Epidermal melanocyte (primary cell): Measurements from ENCODE around the gene NYNRIN.
"Not testable (repeated sequence)": the region's sequence is repeated elsewhere in the genome, so short reads cannot be mapped to it uniquely, and the experiment has no call there.

Experiments
- DNase-seq: peaks from one replicate; pipeline ENCODE4 v3.0.0; 2011; ENCODE audit warnings: low spot score; ENCODE audit not compliant: insufficient read length

Gene NYNRIN

DNA sequence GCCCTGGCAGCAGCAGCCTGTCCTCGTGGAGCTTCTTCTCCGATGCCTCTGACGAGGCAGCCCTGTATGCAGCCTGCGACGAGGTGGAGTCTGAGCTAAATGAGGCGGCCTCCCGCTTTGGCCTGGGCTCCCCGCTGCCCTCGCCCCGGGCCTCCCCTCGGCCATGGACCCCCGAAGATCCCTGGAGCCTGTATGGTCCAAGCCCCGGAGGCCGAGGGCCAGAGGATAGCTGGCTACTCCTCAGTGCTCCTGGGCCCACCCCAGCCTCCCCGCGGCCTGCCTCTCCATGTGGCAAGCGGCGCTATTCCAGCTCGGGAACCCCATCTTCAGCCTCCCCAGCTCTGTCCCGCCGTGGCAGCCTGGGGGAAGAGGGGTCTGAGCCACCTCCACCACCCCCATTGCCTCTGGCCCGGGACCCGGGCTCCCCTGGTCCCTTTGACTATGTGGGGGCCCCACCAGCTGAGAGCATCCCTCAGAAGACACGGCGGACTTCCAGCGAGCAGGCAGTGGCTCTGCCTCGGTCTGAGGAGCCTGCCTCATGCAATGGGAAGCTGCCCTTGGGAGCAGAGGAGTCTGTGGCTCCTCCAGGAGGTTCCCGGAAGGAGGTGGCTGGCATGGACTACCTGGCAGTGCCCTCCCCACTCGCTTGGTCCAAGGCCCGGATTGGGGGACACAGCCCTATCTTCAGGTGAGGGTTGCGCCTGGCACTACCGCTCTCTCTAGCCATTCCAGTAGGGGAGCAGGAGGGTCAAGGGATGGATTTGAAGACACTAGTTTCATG, 28.7 kb upstream of the NYNRIN start:
- no peak for DNase-seq

DNA sequence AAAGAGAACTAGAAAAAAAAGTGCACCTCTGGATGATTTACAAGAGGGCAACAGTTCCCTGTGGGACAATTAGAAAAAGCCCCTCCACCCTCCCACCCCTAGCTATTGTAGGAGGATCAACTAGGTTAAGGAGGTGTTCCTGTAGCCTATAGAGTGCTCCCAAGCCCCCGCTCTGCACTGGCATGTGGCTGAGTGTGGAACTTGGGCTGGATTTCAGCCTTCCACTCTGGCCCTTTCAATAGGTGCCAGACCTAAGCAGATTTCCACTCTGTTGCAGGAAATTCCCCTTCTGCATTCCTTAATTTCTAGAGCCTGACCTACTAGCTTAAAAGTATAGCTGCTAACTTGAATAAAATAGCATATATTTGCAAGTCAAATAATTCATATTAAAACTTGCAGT, 28.1 kb upstream of the NYNRIN start:
- DNase-seq: no peak

DNA sequence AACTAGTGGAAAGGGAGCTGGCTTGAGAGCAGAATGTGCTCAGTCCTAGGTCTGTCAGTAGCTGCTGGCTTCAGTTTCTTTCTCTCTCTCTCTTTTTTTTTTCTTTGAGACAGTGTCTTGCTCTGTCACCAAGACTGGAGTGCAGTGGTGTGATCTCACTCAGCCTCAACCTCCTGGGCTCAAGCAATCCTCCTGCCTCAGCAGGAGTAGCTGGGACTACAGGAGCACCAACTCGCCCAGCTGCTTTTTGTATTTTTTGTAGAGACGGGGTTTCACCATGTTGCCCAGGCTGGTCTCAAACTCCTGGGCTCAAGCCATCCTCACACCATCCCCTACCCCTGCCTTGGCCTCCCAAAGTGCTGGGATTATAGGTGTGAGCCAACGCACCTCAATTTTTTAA, 27.2 kb upstream of the NYNRIN start:
- DNase-seq: not testable (repeated sequence)

DNA sequence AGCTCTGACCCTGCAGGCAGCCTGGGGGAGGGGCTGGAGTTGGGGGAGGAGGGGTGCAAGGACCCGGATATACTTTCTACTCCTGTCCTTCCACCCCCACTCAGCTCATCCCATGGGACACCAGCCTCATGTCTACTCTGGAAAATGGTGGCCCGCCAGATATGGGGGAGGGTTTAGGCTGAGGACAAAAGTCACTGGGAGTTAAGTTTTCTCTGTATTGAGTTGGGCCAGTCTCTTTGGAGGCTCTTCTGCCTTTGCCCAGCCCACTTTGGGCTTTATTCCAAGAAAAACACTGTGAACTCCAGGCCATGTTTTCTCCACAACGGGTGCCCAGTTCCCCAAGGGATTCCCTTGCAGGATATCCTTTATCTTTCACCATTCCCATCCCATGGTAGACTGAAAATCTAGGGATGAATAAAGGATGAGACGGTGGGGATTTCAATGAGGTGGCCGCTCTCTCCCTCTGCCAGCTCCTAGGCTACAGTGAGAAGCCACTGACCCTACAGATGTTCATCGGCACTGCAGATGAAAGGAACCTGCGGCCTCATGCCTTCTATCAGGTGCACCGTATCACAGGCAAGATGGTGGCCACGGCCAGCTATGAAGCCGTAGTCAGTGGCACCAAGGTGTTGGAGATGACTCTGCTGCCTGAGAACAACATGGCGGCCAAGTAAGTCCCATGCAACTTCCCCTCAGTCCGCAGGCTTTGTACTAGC, 25.9 kb upstream of the NYNRIN start:
- DNase-seq: no peak

DNA sequence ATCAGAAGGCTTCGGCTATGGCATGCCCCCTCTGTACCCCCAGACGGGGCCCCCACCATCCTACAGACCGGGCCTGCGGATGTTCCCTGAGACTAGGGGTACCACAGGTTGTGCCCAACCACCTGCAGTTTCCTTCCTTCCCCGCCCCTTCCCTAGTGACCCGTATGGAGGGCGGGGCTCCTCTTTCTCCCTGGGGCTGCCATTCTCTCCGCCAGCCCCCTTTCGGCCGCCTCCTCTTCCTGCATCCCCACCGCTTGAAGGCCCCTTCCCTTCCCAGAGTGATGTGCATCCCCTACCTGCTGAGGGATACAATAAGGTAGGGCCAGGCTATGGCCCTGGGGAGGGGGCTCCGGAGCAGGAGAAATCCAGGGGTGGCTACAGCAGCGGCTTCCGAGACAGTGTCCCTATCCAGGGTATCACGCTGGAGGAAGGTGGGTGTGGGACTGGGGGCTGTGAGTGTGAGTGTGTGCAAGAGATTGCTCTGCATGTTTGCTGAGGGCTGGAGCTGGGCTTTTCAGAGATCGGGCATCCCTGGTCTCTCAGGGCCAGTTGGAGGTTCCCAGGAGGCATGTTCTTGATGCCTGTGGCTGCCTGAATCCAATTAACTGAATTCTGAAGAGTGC, 22.2 kb upstream of the NYNRIN start:
- DNase-seq: no peak

DNA sequence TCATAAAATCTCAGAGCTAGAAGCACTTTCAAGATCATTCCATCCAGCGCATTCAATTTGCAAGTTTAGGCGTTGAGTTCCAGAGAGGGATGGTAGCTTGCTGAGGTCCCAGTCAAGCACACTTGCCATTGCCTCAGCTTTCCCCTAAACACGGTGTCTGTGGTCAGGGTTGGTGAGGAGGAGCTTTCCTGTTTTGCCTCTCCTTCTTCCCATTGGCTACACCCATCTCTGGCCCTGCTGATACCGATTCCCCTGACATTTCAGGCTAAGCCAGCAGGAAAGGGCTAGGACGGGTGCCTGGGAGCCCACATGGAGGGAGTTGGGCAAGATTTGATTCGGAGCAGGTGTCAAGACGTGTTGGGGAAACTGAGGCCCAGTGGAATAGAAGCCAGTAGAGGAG, 21.7 kb upstream of the NYNRIN start:
- no peak for DNase-seq

DNA sequence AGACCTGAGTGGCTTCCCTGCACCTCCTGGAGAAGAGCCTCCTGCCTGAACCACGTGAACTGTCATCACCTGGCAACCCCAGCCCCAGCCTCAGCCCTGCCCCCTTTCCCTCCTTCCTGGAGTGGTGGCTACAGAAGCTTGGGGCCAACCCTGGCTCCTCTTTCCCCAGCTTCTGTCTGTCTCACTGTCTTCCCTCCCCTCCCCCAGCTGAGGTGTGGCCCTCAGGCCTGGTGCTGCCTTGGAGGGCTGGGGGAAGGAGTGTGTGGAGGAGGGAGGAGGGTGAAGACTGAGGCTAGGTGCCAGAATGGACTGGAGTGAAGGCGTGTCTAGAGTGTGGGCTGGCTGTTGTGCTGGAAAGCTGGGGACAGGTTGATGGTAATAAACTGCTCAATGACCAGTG, 21.1 kb upstream of the NYNRIN start:
- DNase-seq: no peak

DNA sequence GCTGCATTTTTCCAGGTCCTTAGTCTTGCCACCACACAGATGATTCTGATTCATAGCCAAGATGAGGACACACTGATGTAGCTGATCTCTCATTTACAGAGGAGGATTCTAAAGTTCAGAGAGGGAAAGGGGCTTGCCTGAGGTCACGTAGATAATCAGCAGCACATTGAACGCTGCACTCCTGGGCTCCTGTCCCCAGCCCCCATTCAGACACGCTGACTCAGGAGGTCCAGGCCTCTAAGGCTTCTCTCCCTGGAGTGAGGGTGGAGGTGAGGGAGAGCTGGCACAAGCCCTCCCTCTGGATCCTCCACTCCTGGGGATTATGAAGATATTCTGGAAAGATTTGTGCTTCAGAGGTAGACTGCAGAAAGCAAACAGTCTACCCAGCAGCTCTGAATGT, 20.5 kb upstream of the NYNRIN start:
- no peak for DNase-seq

DNA sequence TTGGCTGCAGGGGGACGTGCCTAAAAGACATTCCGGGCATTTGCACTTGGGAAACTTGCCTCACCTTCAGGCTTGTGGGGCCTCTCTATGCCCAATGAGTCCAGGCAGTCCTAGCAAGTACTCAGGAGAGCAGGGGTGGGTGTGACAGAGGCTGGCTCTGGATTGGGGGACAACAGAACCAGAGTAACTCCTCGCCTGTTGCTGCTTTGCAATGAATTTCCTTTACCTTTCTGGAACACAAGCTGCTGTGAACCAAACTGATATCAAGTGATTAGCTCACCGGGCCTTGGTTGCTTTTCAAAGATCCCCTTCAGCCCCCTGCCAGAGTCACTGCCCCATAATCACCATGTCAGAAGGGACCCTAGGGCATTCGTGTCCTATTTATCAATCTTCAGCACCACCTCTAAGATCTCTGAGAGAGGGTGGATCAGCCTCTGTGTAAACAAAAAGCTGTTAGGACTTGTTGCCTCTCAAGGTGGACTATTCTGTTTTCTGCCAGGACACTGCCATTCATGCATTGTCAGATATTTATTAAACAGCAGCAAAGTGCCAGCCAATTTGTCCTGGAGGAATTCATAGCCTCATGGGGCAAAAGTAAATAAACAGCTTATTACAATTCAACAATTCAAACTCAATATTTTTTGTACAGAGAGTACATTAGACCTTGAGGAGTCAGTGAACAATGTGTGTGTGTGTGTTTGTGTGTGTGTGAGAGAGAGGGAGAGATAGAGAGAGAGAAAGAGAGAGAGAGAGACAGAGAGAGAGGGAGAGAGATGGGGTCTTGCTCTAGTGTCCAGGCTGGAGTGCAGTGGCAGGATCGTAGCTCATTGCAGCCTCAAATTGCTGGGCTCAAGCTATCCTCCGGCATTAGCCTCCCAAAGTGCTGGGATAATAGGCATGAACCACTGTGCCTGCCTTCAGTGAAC, 19.6 kb upstream of the NYNRIN start:
- DNase-seq: no peak

DNA sequence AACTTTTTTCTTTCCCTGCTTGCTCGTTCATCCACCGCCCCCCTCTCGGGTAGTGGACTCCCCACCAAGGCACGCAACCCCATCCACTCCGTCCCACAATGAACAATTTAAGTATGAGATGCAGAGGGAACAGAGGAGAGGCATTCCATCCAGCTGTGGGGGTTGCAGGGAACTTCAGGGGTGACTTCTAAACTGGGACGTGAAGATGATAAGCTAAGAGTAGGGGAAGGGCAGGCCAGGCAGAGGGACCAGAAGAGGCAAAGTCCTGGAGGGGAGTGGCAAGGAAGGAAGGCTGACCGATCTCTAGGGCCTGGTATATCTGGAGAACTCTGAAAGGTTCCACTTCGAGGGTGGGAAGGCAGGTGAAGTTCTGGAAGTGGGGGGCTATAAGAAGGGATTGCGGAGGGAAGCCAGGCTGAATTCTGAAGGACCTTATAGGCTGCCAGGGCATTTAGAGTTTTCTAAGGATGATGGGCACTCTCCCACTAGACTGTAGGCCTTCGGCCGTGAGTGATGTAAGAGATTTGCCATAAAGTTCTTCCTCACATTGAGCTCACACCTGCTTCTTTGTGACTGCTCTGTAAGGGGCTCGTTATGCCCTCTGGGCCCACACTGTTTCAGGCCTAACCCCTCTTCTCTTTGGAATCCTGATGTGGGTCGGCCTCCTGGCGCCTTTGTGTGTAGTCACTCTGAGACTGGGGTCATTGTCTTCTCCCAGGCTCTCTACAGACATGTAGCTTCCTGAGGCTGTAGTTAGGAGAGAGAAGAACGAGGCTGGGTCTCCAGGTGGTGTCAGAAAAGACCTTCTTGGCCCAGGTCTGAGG, 18.7 kb upstream of the NYNRIN start:
- no peak for DNase-seq

DNA sequence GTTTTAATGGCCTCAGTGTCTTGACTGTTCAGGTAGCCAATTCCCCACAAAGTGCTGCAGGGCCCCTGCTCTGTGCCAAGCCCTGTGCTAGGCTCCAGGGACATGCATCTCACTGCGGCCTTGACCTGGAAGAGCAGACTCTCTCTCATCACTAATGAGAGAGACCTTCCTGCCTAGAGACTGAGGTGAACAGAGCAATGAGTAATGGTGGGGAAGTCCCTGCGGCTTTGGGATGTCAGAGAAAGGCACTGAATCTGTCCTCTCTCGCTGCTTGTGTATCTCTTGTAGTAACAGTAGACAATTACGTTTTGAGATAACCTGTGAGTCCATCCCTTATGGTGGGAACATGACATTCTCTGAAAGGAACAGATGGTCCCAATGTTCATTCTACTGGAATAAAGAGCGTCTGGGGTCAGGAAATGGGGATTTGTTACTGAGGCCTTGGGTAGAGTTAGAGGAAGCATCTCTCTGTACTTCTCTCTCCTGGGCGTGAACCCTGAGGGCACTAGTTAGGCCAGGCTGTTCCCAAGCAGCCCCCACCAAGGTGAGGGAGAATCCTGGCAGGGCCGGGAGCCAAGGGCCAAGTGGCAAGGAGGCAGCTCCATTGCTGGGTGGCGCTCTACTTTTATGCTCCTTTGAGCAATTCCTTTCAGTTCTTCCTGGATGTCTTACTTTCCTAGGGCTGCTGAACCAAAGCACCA, 17.3 kb upstream of the NYNRIN start:
- no peak for DNase-seq

DNA sequence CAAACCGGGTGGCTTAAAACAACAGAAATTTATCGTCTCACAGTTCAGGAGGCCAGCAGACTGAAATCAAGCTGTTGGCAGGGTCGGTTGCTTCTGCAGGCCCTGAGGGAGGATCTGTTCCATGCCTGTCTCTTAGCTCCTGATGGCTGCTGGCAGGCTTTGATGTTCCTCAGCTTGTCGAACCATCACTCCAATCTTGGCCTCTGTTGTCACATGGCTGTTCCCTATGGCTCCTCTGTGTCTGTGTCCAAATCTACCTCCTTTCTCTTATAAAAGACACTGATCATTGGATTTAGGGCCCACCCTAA, 16.8 kb upstream of the NYNRIN start:
- no peak for DNase-seq

DNA sequence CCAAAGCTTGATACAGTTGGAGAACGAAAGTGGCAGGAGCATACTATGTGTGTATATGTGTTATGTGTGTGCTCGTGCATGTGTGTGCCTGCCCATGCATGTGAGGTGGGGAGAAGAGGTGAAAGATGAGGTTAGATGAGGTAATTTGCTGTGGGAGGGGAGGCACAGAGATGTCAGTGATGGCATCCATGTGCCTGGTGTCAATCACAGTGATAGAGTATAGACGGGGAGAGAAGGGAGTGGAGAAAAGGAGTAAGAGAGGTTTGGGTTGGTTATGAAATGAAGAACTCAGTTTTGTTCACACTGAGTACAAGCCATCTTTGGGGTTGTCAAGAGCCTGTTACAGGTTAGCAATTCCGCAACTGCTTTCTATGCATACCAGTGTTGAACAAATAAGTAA, 14.6 kb upstream of the NYNRIN start:
- DNase-seq: no peak

DNA sequence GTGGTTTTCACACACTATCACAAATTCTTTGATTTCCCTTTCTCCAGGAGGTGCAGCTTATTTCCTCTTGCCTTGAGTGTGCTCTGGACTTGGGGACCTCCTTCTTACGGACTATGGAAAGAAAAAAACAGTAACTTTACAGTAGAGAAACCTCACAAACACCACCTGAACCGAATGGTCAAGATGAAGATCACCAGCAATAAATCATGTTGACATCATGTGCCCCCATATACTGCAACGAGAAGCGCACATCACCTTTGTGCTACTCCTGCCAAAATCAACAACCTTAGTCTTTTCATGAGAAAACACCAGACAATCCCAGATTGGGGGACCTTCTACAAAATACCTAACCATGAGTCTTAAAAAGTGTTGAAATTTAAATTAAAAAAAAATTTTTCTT, 13.3 kb upstream of the NYNRIN start:
- no peak for DNase-seq

DNA sequence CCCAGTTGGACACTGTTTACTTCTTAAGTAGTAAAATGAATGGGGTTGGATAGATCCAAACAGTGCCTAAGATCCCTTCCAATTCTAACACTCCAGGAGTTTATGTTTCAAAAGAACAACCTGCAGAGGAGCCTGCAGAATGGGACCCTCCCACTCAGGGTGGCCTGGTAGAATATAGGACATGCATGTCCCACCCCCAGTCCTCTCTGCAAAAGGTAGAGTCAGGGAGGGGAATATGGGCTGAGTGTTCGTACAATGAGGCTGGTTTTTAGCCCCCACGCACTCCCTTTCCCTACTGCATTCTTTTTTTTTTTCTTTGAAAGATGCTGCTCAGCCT, 11.8 kb upstream of the NYNRIN start:
- DNase-seq: no peak

DNA sequence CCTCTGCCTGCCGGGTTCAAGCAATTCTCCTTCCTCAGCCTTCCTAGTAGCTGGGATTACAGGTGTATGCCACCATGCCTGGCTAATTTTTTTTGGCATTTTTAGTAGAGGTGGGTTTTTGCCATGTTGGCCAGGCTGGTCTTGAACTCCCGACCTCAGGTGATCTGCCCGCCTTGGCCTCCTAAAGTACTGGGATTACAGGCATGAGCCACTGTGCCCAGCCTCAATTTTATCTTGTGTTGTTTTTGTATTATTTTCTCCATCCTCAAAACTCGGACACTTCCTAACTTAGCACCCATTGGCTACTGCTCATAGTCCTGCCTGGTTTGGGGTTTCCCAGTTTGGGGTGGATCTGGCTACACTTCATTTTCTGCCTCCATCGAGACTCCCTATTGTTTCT, 11.2 kb upstream of the NYNRIN start:
- not testable (repeated sequence) for DNase-seq

DNA sequence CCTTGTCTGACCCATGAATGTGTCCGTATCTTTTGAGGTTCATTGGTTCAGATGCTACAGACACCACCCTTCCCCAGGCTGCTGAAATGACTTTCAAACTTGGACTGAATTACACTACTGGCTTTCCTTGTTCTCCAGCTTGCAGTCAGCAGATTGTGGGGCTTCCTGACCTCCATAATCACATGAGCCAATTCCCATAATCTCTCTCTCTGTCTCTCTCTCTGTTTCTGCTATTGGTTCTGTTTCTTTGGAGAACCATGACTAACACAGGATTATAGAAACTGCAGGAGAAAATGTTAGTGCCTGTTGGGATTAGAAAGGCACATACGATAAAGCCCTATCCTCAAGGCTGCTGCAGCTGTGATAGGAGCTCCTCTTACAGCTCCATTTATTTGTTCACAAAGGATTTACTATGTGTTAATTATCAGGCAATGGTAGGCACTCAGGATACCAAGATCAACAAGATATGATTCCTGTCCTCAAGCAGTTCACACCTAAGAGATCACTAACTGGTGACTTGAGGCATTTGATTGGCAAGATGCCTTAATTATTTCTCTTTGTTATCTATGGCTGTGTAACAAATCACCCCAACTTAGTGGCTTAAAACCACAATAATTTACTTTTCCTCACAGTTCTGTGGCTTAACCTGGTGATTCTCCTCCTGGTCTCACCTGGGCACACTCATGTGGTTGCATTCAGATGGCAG, 10.2 kb upstream of the NYNRIN start:
- DNase-seq: no peak

DNA sequence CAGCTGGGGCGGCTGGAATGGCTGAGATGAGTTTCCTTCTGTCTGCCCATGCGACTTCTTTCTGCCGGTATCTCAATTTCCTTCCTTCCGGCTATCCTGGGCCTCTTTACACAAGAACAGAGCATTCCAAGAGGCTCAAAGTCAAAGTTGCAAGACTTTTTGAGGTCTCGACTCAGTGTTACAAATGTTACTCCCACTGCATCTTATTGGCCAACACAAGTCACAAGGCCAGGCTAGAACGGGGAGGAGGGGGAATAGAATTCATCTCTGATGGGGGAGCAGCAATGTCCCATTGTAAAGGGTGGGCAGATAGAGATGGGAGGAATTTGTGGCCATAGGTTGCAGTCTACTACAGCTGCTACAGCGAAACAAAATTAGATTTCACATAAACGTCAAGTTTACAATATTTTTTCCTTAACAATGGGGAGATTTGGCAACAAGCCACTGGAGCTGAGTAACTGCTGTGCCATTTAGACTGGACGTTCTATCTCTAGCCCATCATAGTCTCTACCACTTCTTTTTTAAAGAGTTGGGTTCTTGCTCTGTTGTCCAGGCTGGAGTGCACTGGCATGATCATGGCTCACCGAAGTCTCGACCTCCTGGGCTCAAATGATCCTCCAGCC, 9.5 kb upstream of the NYNRIN start:
- no peak for DNase-seq

DNA sequence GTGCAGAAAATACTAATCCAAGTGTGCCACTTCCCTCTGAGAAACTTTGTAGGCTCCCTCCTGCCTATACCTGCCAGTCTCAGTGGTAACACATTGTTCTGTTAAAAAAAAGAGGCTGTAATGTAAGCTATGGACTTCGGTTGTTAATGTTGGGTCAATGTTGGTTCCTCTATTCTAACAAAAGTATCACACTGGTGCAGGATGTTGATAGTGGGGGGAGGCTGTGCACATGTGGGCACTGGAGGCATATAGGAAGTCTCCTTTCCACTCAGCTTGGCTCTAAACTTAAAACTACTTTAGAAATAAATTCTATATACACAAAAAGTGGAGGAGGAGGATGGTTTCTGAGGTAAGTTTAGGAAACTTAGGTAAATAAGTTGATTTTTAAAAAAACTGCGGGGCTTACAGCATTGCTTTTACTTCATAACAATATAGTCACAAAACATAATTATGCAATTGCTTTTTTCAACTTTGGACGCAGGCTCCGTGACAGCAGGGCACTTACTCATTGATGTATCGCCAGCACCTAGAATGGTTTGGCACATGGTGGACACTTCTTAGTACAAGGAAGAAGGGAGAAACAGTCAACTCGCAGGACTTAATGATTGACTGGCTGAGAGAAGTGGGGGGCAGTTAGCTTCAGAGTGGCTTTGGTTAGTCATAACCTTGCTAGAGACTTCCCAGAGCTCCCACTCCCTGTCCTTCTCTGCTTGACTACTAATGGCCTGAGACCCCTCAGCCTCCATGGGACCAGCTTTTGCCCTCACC, 7.9 kb upstream of the NYNRIN start:
- DNase-seq: no peak
